Astrocyte (in vitro differentiated cells and primary cell): ENCODE results near the gene PTK6. TPM values are rescaled to one million over a fixed set of nuclear protein-coding genes. Genes with fewer than 3 reads are reported as not detected.

Experiments
- DNase-seq: peaks from one replicate; pipeline ENCODE4 v3.0.0-alpha.2; 2010; ENCODE audit warnings: low read depth
- FAIRE-seq: peaks from 2 replicates; lab custom pipeline; 2011; peaks lifted over from hg19 to GRCh38; lab: Jason Lieb, UNC
- H2AFZ ChIP-seq: 2 replicates; pipeline ENCODE4 v1.6.0; 2012; ENCODE audit warnings: low read depth, low read length, inconsistent platforms
- H3K27ac ChIP-seq: 2 replicates; pipeline ENCODE4 v1.5.1; 2011; ENCODE audit warnings: low read depth, low read length, inconsistent platforms
- H3K27me3 ChIP-seq: 2 replicates; pipeline ENCODE4 v1.6.0; 2011; ENCODE audit warnings: low read length, inconsistent platforms; ENCODE audit not compliant: insufficient read depth
- H3K36me3 ChIP-seq: 2 replicates; pipeline ENCODE4 v1.5.1; 2011; ENCODE audit warnings: low read length, inconsistent platforms; ENCODE audit not compliant: insufficient read depth
- H3K4me1 ChIP-seq: 2 replicates; pipeline ENCODE4 v1.5.1; 2011; ENCODE audit warnings: low read length, inconsistent platforms; ENCODE audit not compliant: insufficient read depth
- H3K4me2 ChIP-seq: 2 replicates; pipeline ENCODE4 v1.6.0; 2012; ENCODE audit warnings: low read length, inconsistent platforms
- H3K4me3 ChIP-seq: 2 replicates; pipeline ENCODE4 v1.5.1; 2011; ENCODE audit warnings: low read depth, mild to moderate bottlenecking, low read length, inconsistent platforms; ENCODE audit not compliant: insufficient read depth
- H3K79me2 ChIP-seq: 2 replicates; pipeline ENCODE4 v1.6.0; 2012; ENCODE audit warnings: mild to moderate bottlenecking, low read length, inconsistent platforms; ENCODE audit not compliant: insufficient read depth
- H3K9ac ChIP-seq: 2 replicates; pipeline ENCODE4 v1.6.0; 2012; ENCODE audit warnings: mild to moderate bottlenecking, low read length, inconsistent platforms
- H3K9me3 ChIP-seq: 2 replicates; pipeline ENCODE4 v1.5.1; 2012; ENCODE audit warnings: low read depth, mild to moderate bottlenecking, low read length, inconsistent platforms; ENCODE audit not compliant: insufficient read depth
- H4K20me1 ChIP-seq: 2 replicates; pipeline ENCODE4 v1.6.0; 2012; ENCODE audit warnings: low read length, inconsistent platforms; ENCODE audit not compliant: insufficient read depth
- H3K27ac Mint-ChIP-seq: one replicate; pipeline ENCODE4 v1.8.0; 2021; ENCODE audit warnings: mild to moderate bottlenecking, mixed read lengths; ENCODE audit not compliant: unreplicated experiment
- H3K27me3 Mint-ChIP-seq: one replicate; pipeline ENCODE4 v1.8.0; 2021; ENCODE audit warnings: low read depth, mixed read lengths; ENCODE audit not compliant: unreplicated experiment
- H3K36me3 Mint-ChIP-seq: one replicate; pipeline ENCODE4 v1.8.0; 2021; ENCODE audit warnings: low read depth, mixed read lengths; ENCODE audit not compliant: unreplicated experiment
- H3K4me1 Mint-ChIP-seq: one replicate; pipeline ENCODE4 v1.8.0; 2021; ENCODE audit warnings: low read depth, mixed read lengths; ENCODE audit not compliant: unreplicated experiment
- H3K4me3 Mint-ChIP-seq: one replicate; pipeline ENCODE4 v1.8.0; 2021; ENCODE audit warnings: mild to moderate bottlenecking, moderate library complexity, mixed read lengths; ENCODE audit not compliant: unreplicated experiment
- H3K9me3 Mint-ChIP-seq: one replicate; pipeline ENCODE4 v1.8.0; 2021; ENCODE audit warnings: mild to moderate bottlenecking, mixed read lengths; ENCODE audit not compliant: unreplicated experiment
- CTCF ChIP-seq: IDR thresholded peaks from 2 replicates; pipeline ENCODE4 v1.5.1; 2011; ENCODE audit warnings: low read depth, mild to moderate bottlenecking, inconsistent platforms, low read length, moderate library complexity; ENCODE audit not compliant: insufficient read depth
- EZH2 ChIP-seq: IDR thresholded peaks from 2 replicates; pipeline ENCODE4 v1.6.1; 2012; ENCODE audit warnings: mild to moderate bottlenecking, low read length, inconsistent platforms; ENCODE audit not compliant: insufficient read depth
- total RNA-seq: library from RNA; stranded (reverse); gene quantifications from 2 replicates; pipeline ENCODE4 v1.2.1, GENCODE V29; 2021

PTK6 gene
- total RNA-seq, 1 donor from 2014 or later: 0.18 TPM

- TF ChIP-seq CTCF (no peak), EZH2 (no peak)
- peaks cover 5% of the 10 kb centered on the region for H3K4me1 ChIP-seq
- Mint-ChIP-seq H3K27me3 (no peaks in the 10 kb centered on the region), H3K27ac (no peak overlapping the region), H3K4me1 (peaks cover 2% of the 10 kb centered on the region), H3K36me3 (peaks cover 14% of the 10 kb centered on the region), H3K4me3 (no peak overlapping the region), H3K9me3 (no peaks in the 10 kb centered on the region)
- H3K4me2 ChIP-seq: no peak overlapping the region
- no peak overlapping the region for H3K27ac ChIP-seq
- H3K79me2 ChIP-seq: peaks cover 10% of the 10 kb centered on the region
- H3K9me3 ChIP-seq: no peaks in the 10 kb centered on the region
- no peaks in the 10 kb centered on the region for H3K27me3 ChIP-seq
- peaks cover 39% of the 10 kb centered on the region for H4K20me1 ChIP-seq
- H3K36me3 ChIP-seq: no peaks in the 10 kb centered on the region
- no peak for DNase-seq
- H2AFZ ChIP-seq: no peak overlapping the region
- no peak overlapping the region for H3K4me3 ChIP-seq
- no peak overlapping the region for H3K9ac ChIP-seq
- no peak for FAIRE-seq
These were observed 10.0 kb downstream of the PTK6 start for GRCh38 chr20:63527184-63527583.

- peaks cover 21% of the 10 kb centered on the region for H3K79me2 ChIP-seq
- H4K20me1 ChIP-seq: peaks cover 50% of the 10 kb centered on the region
- no peak overlapping the region for H3K4me3 Mint-ChIP-seq
- H3K36me3 ChIP-seq: no peaks in the 10 kb centered on the region
- no peaks in the 10 kb centered on the region for H3K9me3 Mint-ChIP-seq
- no peaks in the 10 kb centered on the region for H3K9me3 ChIP-seq
- FAIRE-seq (no peak), DNase-seq (no peak)
- no peak overlapping the region for H3K4me3 ChIP-seq
- no peaks in the 10 kb centered on the region for H3K27me3 ChIP-seq
- no peak overlapping the region for H3K27ac Mint-ChIP-seq
- no peak overlapping the region for H2AFZ ChIP-seq
- H3K27ac ChIP-seq: no peak overlapping the region
- H3K4me2 ChIP-seq: no peak overlapping the region
- peaks cover 14% of the 10 kb centered on the region for H3K36me3 Mint-ChIP-seq
- H3K4me1 ChIP-seq: peaks cover 9% of the 10 kb centered on the region
- H3K27me3 Mint-ChIP-seq: no peaks in the 10 kb centered on the region
- H3K9ac ChIP-seq: no peak overlapping the region
- H3K4me1 Mint-ChIP-seq: peaks cover 2% of the 10 kb centered on the region
- no peak for TF ChIP-seq EZH2
- TF ChIP-seq CTCF: no peak
These were observed 11.2 kb downstream of the PTK6 start for GRCh38 chr20:63525971-63526370.

- peaks cover 2% of the 10 kb centered on the region for H3K4me1 Mint-ChIP-seq
These were observed 12.0 kb downstream of the PTK6 start for GRCh38 chr20:63525185-63525584.

More at GRCh38 chr20:63525185-63525584, 12.0 kb downstream of the PTK6 start:
- FAIRE-seq (no peak), DNase-seq (no peak)
- H3K27ac Mint-ChIP-seq: no peak overlapping the region
- Histone ChIP-seq H3K27ac (no peak overlapping the region), H3K36me3 (no peaks in the 10 kb centered on the region), H2AFZ (no peak overlapping the region), H4K20me1 (peaks cover 50% of the 10 kb centered on the region), H3K9me3 (no peaks in the 10 kb centered on the region), H3K4me3 (no peak overlapping the region), H3K79me2 (peaks cover 23% of the 10 kb centered on the region), H3K27me3 (no peaks in the 10 kb centered on the region), H3K9ac (no peak overlapping the region), H3K4me2 (no peak overlapping the region), H3K4me1 (peaks cover 9% of the 10 kb centered on the region)
- no peaks in the 10 kb centered on the region for H3K9me3 Mint-ChIP-seq
- TF ChIP-seq CTCF (no peak), EZH2 (no peak)
- H3K36me3 Mint-ChIP-seq: peaks cover 14% of the 10 kb centered on the region
- no peak overlapping the region for H3K4me3 Mint-ChIP-seq
- H3K27me3 Mint-ChIP-seq: no peaks in the 10 kb centered on the region
